Activated B cell treated with CpG ODN at 0.5 μM for 24 hours (primary cell): ENCODE data around the gene FCHSD2. TPM values are rescaled to one million over a fixed set of nuclear protein-coding genes. Genes with fewer than 3 reads are reported as not detected.

Experiments
- ATAC-seq: fragments of 200-7000 bp; cut with Tn5 transposase; one replicate; pipeline ENCODE4 v1.10.0; 2021; ENCODE audit warnings: low read depth, mild to moderate bottlenecking, moderate library complexity
- CTCF ChIA-PET: fragments of 350-600 bp; sonication (Branson Sonifier 250); formaldehyde crosslinking; loops from one replicate; lab custom pipeline; 2021; ENCODE audit warnings: antibody characterized with exemption; lab: Charles Lee
- POLR2A ChIA-PET: fragments of 350-600 bp; sonication (Branson Sonifier 250); formaldehyde crosslinking; loops from one replicate; lab custom pipeline; 2021; ENCODE audit warnings: antibody characterized with exemption; lab: Charles Lee
- DNase-seq: peaks from one replicate; pipeline ENCODE4 v3.0.0; 2022
- H3K27ac Mint-ChIP-seq: one replicate; pipeline ENCODE4 v1.8.0; 2020; ENCODE audit warnings: mixed read lengths
- H3K27me3 Mint-ChIP-seq: one replicate; pipeline ENCODE4 v1.8.0; 2021; ENCODE audit warnings: mixed read lengths
- H3K36me3 Mint-ChIP-seq: one replicate; pipeline ENCODE4 v1.8.0; 2021; ENCODE audit warnings: low read depth, mixed read lengths
- H3K4me1 Mint-ChIP-seq: one replicate; pipeline ENCODE4 v1.8.0; 2021; ENCODE audit warnings: mixed read lengths
- H3K4me3 Mint-ChIP-seq: one replicate; pipeline ENCODE4 v1.8.0; 2020; ENCODE audit warnings: mild to moderate bottlenecking, mixed read lengths
- H3K9me3 Mint-ChIP-seq: one replicate; pipeline ENCODE4 v1.8.0; 2020; ENCODE audit warnings: mixed read lengths
- CTCF ChIP-seq: fragments of 200-600 bp; IDR thresholded peaks from one replicate; pipeline ENCODE4 v1.8.0; 2022; ENCODE audit warnings: antibody characterized with exemption, mild to moderate bottlenecking
- intact Hi-C: fragments of 100-400 bp; cut with micrococcal nuclease; formaldehyde crosslinking; loops from one replicate; pipeline ENCODE4 v1.15.1; 2024
- total RNA-seq: library from RNA; stranded (reverse); gene quantifications from 2 replicates; pipeline ENCODE4 v1.2.3, GENCODE V29; 2022

The FCHSD2 gene
- total RNA-seq, 1 donor from 2014 or later: 207 TPM

GRCh38 chr11:72930008-72930407 is 212.1 kb downstream of the FCHSD2 start:
- H3K4me1 Mint-ChIP-seq: peaks cover 30% of the 10 kb centered on the region
- H3K27ac Mint-ChIP-seq: peak overlapping the region; percentile 42
- TF ChIP-seq CTCF: no peak
- POLR2A ChIA-PET: no interaction called here
- CTCF ChIA-PET: no interaction called here
- no peaks in the 10 kb centered on the region for H3K9me3 Mint-ChIP-seq
- H3K27me3 Mint-ChIP-seq: no peaks in the 10 kb centered on the region
- intact Hi-C loops: no loop called here
- no peak for DNase-seq
- H3K36me3 Mint-ChIP-seq: peaks cover 44% of the 10 kb centered on the region
- H3K4me3 Mint-ChIP-seq: no peak overlapping the region
- no peak for ATAC-seq

- H3K27ac Mint-ChIP-seq: no peak overlapping the region
Measured at GRCh38 chr11:72929256-72929655, 212.9 kb downstream of the FCHSD2 start.

GRCh38 chr11:72927380-72927779 is 214.7 kb downstream of the FCHSD2 start:
- intact Hi-C loops: no loop called here
- H3K27ac Mint-ChIP-seq: peak overlapping the region; percentile 69
- TF ChIP-seq CTCF: no peak
- H3K4me1 Mint-ChIP-seq: peaks cover 32% of the 10 kb centered on the region
- peaks cover 51% of the 10 kb centered on the region for H3K36me3 Mint-ChIP-seq
- ChIA-PET POLR2A (interaction anchor here (1.3 kb wide), 1 partner anchor 215 kb away, joined by 5 read pairs; the partner anchor contains the start of gene FCHSD2), CTCF (interaction anchor here (1.0 to 7.9 kb wide), 3 partner anchors 54 to 250 kb away, joined by 3 to 130 read pairs (median 3); no protein-coding TSS in a partner anchor)
- H3K27me3 Mint-ChIP-seq: no peaks in the 10 kb centered on the region
- DNase-seq (no peak), ATAC-seq (no peak)
- H3K9me3 Mint-ChIP-seq: no peaks in the 10 kb centered on the region
- H3K4me3 Mint-ChIP-seq: no peak overlapping the region

More at GRCh38 chr11:72929256-72929655, 212.9 kb downstream of the FCHSD2 start:
- TF ChIP-seq CTCF: no peak
- ATAC-seq: no peak
- DNase-seq: no peak
- H3K36me3 Mint-ChIP-seq: peaks cover 47% of the 10 kb centered on the region
- POLR2A ChIA-PET: interaction anchor here (0.5 to 0.9 kb wide), 2 partner anchors 147 to 205 kb away, joined by 4 read pairs; no protein-coding TSS in a partner anchor
- H3K4me3 Mint-ChIP-seq: no peak overlapping the region
- H3K9me3 Mint-ChIP-seq: no peaks in the 10 kb centered on the region
- H3K27me3 Mint-ChIP-seq: no peaks in the 10 kb centered on the region
- CTCF ChIA-PET: no interaction called here
- intact Hi-C loops: no loop called here
- peaks cover 32% of the 10 kb centered on the region for H3K4me1 Mint-ChIP-seq

GRCh38 chr11:72926076-72926475 is 216.0 kb downstream of the FCHSD2 start:
- intact Hi-C loops: no loop called here
- POLR2A ChIA-PET: no interaction called here
- CTCF ChIA-PET: interaction anchor here (0.8 to 7.9 kb wide), 5 partner anchors 94 to 411 kb away, joined by 3 to 130 read pairs (median 3); no protein-coding TSS in a partner anchor
- no peak for TF ChIP-seq CTCF
- no peak for DNase-seq
- Mint-ChIP-seq H3K36me3 (peaks cover 62% of the 10 kb centered on the region), H3K4me1 (peaks cover 34% of the 10 kb centered on the region), H3K27me3 (no peaks in the 10 kb centered on the region), H3K9me3 (no peaks in the 10 kb centered on the region), H3K27ac (peak overlapping the region; percentile 65), H3K4me3 (no peak overlapping the region)
- ATAC-seq: no peak

GRCh38 chr11:72925656-72926055 is 216.5 kb downstream of the FCHSD2 start:
- Mint-ChIP-seq H3K27ac (peak overlapping the region; percentile 71), H3K27me3 (no peaks in the 10 kb centered on the region), H3K4me1 (peaks cover 34% of the 10 kb centered on the region), H3K4me3 (no peak overlapping the region), H3K9me3 (no peaks in the 10 kb centered on the region), H3K36me3 (peaks cover 66% of the 10 kb centered on the region)
- intact Hi-C loops: loop anchor here (2.0 kb wide), 1 partner anchor 317 kb away; no protein-coding TSS in a partner anchor
- POLR2A ChIA-PET: interaction anchor here (1.8 kb wide), 1 partner anchor 216 kb away, joined by 18 read pairs; the partner anchor contains the start of gene FCHSD2
- TF ChIP-seq CTCF: no peak
- ATAC-seq: no peak
- CTCF ChIA-PET: interaction anchor here (0.8 to 7.9 kb wide), 7 partner anchors 25 to 411 kb away, joined by 3 to 130 read pairs (median 3); partner anchors contain the start of gene FCHSD2
- no peak for DNase-seq
